ENCODE measurements around the gene CYP4B1. TPM values are rescaled to one million over a fixed set of nuclear protein-coding genes. Genes with fewer than 3 reads are reported as not detected.

The CYP4B1 gene
- total and polyA plus RNA-seq, 2 donors (not counting 1 experiment from before 2014, with no cell fraction given), result not detected

GRCh38 chr1:46812996-46813857, 14.4 kb downstream of the CYP4B1 start:
- H3K9ac ChIP-seq (ENCODE audit: low read length), result no peak overlapping the region
- no peaks in the 10 kb centered on the region for H3K36me3 ChIP-seq (replicated peaks in 1 of 2; ENCODE audit: control extremely low read depth in 1 of 2, control insufficient read depth in 1 of 2, extremely low read depth in 1 of 2, insufficient read depth in 2 of 2, low read length in 1 of 2)
- no peak overlapping the region for H3K27ac ChIP-seq (ENCODE audit: low read length in 2 of 2)
- WGBS (ENCODE audit: insufficient coverage), result 90% methylated on average over 8 of the region's 11 CpGs
- CTCF ChIA-PET, result no interaction called here
- no peaks in the 10 kb centered on the region for H4K20me1 ChIP-seq (ENCODE audit: control insufficient read depth, insufficient read depth, low read length, poor library complexity, severe bottlenecking)
- no peak overlapping the region for H3K4me2 ChIP-seq (replicated peaks; ENCODE audit: low read depth, low read length, poor library complexity, severe bottlenecking)
- Mint-ChIP-seq H3K27me3 (peaks cover 6% of the 10 kb centered on the region), H3K9me3 (ENCODE audit: insufficient read depth) (peaks cover 3% of the 10 kb centered on the region), H3K4me1 (no peaks in the 10 kb centered on the region), H3K27ac (no peak overlapping the region), H3K4me3 (no peak overlapping the region)
- H3K4me3 ChIP-seq (ENCODE audit: control extremely low read depth in 1 of 5, extremely low read depth in 1 of 5, insufficient read depth in 1 of 5, low read depth in 2 of 5, low read length in 4 of 5), result no peak overlapping the region
- POLR2A ChIA-PET, result no interaction called here
- TF ChIP-seq EZH2 (IDR thresholded peaks at IDR 0.05; ENCODE audit: borderline replicate concordance, insufficient read depth, low read depth, low read length, poor library complexity, severe bottlenecking), result no peak
- no peak for TF ChIP-seq CTCF (IDR thresholded peaks at IDR 0.05)
- H2AFZ ChIP-seq (ENCODE audit: insufficient read depth, low read depth, low read length, poor library complexity, severe bottlenecking), result no peak overlapping the region
- DNase-seq (no peak), ATAC-seq (ENCODE audit: low read depth) (no peak)
- intact Hi-C loops (cut with micrococcal nuclease), result no loop called here
- H3K4me1 ChIP-seq (ENCODE audit: control insufficient read depth in 2 of 2, insufficient read depth in 2 of 2, low read length in 2 of 2), result no peaks in the 10 kb centered on the region
- peaks cover 0 to 3% (median 0%) of the 10 kb centered on the region in 3 donors for H3K9me3 ChIP-seq (ENCODE audit: control extremely low read depth in 1 of 3, control insufficient read depth in 2 of 3, insufficient read depth in 1 of 3, low read length in 2 of 3)
- H3K79me2 ChIP-seq (ENCODE audit: control insufficient read depth, insufficient read depth, low read length), result no peaks in the 10 kb centered on the region
- H3K27me3 ChIP-seq (replicated peaks in 1 of 4; ENCODE audit: control extremely low read depth in 1 of 4, control insufficient read depth in 3 of 4, insufficient read depth in 4 of 4, low read length in 3 of 4), result no peaks in the 10 kb centered on the region

- no peaks in the 10 kb centered on the region for H3K4me1 Mint-ChIP-seq
- 95% methylated on average over 9 of the region's 9 CpGs for WGBS (ENCODE audit: insufficient coverage)
These were observed 15.1 kb downstream of the CYP4B1 start for GRCh38 chr1:46813858-46814396.

More at GRCh38 chr1:46813858-46814396, 15.1 kb downstream of the CYP4B1 start:
- Histone ChIP-seq H3K27ac (ENCODE audit: low read length in 2 of 2) (no peak overlapping the region), H3K4me1 (ENCODE audit: control insufficient read depth in 2 of 2, insufficient read depth in 2 of 2, low read length in 2 of 2) (no peaks in the 10 kb centered on the region), H3K9me3 (ENCODE audit: control extremely low read depth in 1 of 3, control insufficient read depth in 2 of 3, insufficient read depth in 1 of 3, low read length in 2 of 3) (peaks cover 0 to 3% (median 0%) of the 10 kb centered on the region in 3 donors), H3K36me3 (replicated peaks in 1 of 2; ENCODE audit: control extremely low read depth in 1 of 2, control insufficient read depth in 1 of 2, extremely low read depth in 1 of 2, insufficient read depth in 2 of 2, low read length in 1 of 2) (no peaks in the 10 kb centered on the region), H3K4me2 (replicated peaks; ENCODE audit: low read depth, low read length, poor library complexity, severe bottlenecking) (no peak overlapping the region), H3K4me3 (ENCODE audit: control extremely low read depth in 1 of 5, extremely low read depth in 1 of 5, insufficient read depth in 1 of 5, low read depth in 2 of 5, low read length in 4 of 5) (no peak overlapping the region), H3K27me3 (replicated peaks in 1 of 4; ENCODE audit: control extremely low read depth in 1 of 4, control insufficient read depth in 3 of 4, insufficient read depth in 4 of 4, low read length in 3 of 4) (no peaks in the 10 kb centered on the region), H4K20me1 (ENCODE audit: control insufficient read depth, insufficient read depth, low read length, poor library complexity, severe bottlenecking) (no peaks in the 10 kb centered on the region), H3K9ac (ENCODE audit: low read length) (no peak overlapping the region), H2AFZ (ENCODE audit: insufficient read depth, low read depth, low read length, poor library complexity, severe bottlenecking) (no peak overlapping the region), H3K79me2 (ENCODE audit: control insufficient read depth, insufficient read depth, low read length) (no peaks in the 10 kb centered on the region)
- no peak for DNase-seq
- no peak for TF ChIP-seq EZH2 (IDR thresholded peaks at IDR 0.05; ENCODE audit: borderline replicate concordance, insufficient read depth, low read depth, low read length, poor library complexity, severe bottlenecking)
- TF ChIP-seq CTCF (IDR thresholded peaks at IDR 0.05), result no peak
- no peak overlapping the region for H3K4me3 Mint-ChIP-seq
- POLR2A ChIA-PET, result no interaction called here
- H3K27ac Mint-ChIP-seq, result no peak overlapping the region
- peaks cover 8% of the 10 kb centered on the region for H3K27me3 Mint-ChIP-seq
- ATAC-seq (ENCODE audit: low read depth), result no peak
- CTCF ChIA-PET, result no interaction called here
- peaks cover 3% of the 10 kb centered on the region for H3K9me3 Mint-ChIP-seq (ENCODE audit: insufficient read depth)
- intact Hi-C loops (cut with micrococcal nuclease), result no loop called here
